ENCODE measurements around the gene GLRA3. TPM values are rescaled to one million over a fixed set of nuclear protein-coding genes. Genes with fewer than 3 reads are reported as not detected.

GLRA3 gene
- total and polyA plus RNA-seq, 2 experiments from 2014 or later = 0.03 to 0.19 TPM

DNA sequence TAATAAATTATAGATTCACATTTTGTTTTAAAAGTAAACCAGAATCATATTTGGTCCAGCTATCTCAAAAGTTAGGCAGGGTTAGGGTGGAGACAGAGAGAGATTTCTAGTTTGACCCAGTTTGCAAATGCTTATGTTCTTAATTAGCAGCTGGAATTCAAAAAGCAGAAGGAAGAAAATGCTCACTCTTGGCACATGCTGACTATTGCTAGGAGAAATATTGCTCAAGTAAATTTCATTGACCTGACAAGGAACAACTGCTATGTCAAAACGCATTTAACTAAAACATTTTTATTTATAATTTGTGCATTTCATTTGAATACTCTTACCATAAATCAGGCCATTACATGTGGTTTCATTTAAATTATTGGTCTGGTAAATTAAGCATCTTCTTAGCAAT lies 131.8 kb downstream of the GLRA3 start:
- peaks cover 4% of the 10 kb centered on the region; the same call in 1 of the 3 replicates for H3K9me3 Mint-ChIP-seq
- H3K9me2 ChIP-seq (ENCODE audit: insufficient read depth) = no peaks in the 10 kb centered on the region
- H3K4me1 ChIP-seq (ENCODE audit: insufficient read depth) = no peaks in the 10 kb centered on the region
- H3K36me3 ChIP-seq (ENCODE audit: insufficient read depth) = no peaks in the 10 kb centered on the region
- H2AFZ ChIP-seq = no peak overlapping the region
- H3K4me2 ChIP-seq = no peak overlapping the region
- ATAC-seq (no peak), DNase-seq (ENCODE audit: low spot score) (no peak)
- H3K27me3 Mint-ChIP-seq (ENCODE audit: insufficient read depth, low read depth, poor library complexity) = no peaks in the 10 kb centered on the region
- no peak overlapping the region for H3K4me3 Mint-ChIP-seq
- TF ChIP-seq ZNF331 (CRISPR knock-in tag; IDR thresholded peaks at IDR 0.05; ENCODE audit: low read depth) (no peak), EZH2 (IDR thresholded peaks at IDR 0.05; ENCODE audit: low read depth, unreplicated experiment) (no peak), ZNF114 (CRISPR knock-in tag; IDR thresholded peaks at IDR 0.05) (no peak), POLR2AphosphoS5 (IDR thresholded peaks at IDR 0.05; ENCODE audit: low read depth) (no peak), CTCF (conservative IDR thresholded peaks at IDR 0.05; ENCODE audit: low read depth in 2 of 2) (no peak), EZH2phosphoT487 (IDR thresholded peaks at IDR 0.05; ENCODE audit: unreplicated experiment) (no peak), NANOG (IDR thresholded peaks at IDR 0.05; ENCODE audit: borderline replicate concordance) (no peak), ZNF462 (CRISPR knock-in tag; IDR thresholded peaks at IDR 0.05) (no peak), ETS1 (IDR thresholded peaks at IDR 0.05) (no peak), CREB1 (CRISPR knock-in tag; IDR thresholded peaks at IDR 0.05; ENCODE audit: low read depth) (no peak), STAT1 (IDR thresholded peaks at IDR 0.05; ENCODE audit: unreplicated experiment) (no peak), JUNB (IDR thresholded peaks at IDR 0.05; ENCODE audit: unreplicated experiment) (no peak)
- TF ChIP-seq, protein P1, sequence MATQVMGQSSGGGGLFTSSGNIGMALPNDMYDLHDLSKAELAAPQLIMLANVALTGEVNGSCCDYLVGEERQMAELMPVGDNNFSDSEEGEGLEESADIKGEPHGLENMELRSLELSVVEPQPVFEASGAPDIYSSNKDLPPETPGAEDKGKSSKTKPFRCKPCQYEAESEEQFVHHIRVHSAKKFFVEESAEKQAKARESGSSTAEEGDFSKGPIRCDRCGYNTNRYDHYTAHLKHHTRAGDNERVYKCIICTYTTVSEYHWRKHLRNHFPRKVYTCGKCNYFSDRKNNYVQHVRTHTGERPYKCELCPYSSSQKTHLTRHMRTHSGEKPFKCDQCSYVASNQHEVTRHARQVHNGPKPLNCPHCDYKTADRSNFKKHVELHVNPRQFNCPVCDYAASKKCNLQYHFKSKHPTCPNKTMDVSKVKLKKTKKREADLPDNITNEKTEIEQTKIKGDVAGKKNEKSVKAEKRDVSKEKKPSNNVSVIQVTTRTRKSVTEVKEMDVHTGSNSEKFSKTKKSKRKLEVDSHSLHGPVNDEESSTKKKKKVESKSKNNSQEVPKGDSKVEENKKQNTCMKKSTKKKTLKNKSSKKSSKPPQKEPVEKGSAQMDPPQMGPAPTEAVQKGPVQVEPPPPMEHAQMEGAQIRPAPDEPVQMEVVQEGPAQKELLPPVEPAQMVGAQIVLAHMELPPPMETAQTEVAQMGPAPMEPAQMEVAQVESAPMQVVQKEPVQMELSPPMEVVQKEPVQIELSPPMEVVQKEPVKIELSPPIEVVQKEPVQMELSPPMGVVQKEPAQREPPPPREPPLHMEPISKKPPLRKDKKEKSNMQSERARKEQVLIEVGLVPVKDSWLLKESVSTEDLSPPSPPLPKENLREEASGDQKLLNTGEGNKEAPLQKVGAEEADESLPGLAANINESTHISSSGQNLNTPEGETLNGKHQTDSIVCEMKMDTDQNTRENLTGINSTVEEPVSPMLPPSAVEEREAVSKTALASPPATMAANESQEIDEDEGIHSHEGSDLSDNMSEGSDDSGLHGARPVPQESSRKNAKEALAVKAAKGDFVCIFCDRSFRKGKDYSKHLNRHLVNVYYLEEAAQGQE (IDR thresholded peaks at IDR 0.05; ENCODE audit: unreplicated experiment) = no peak
- no peaks in the 10 kb centered on the region for H3K4me1 Mint-ChIP-seq
- H3K27ac Mint-ChIP-seq = no peak overlapping the region
- no peak overlapping the region for H3K27ac ChIP-seq (ENCODE audit: low read depth)
- no peaks in the 10 kb centered on the region for H3F3A ChIP-seq (replicated peaks; ENCODE audit: low read depth)
- no peaks in the 10 kb centered on the region for H3K79me2 ChIP-seq (replicated peaks; ENCODE audit: insufficient read depth)
- no peaks in the 10 kb centered on the region for H4K20me1 ChIP-seq (replicated peaks; ENCODE audit: insufficient read depth)
- no peak overlapping the region for H3K4me3 ChIP-seq
- H3K36me3 Mint-ChIP-seq (ENCODE audit: low read depth) = peaks cover 3% of the 10 kb centered on the region; the same call in 1 of the 3 replicates
- no peaks in the 10 kb centered on the region for H3K27me3 ChIP-seq (ENCODE audit: insufficient read depth)

Measured in GM23338 (cell line).